Measurements from ENCODE around the gene SEMA3E.

GRCh38 chr7:83475420-83475819 lies 173.5 kb downstream of the SEMA3E start:
- TF ChIP-seq, protein P1, sequence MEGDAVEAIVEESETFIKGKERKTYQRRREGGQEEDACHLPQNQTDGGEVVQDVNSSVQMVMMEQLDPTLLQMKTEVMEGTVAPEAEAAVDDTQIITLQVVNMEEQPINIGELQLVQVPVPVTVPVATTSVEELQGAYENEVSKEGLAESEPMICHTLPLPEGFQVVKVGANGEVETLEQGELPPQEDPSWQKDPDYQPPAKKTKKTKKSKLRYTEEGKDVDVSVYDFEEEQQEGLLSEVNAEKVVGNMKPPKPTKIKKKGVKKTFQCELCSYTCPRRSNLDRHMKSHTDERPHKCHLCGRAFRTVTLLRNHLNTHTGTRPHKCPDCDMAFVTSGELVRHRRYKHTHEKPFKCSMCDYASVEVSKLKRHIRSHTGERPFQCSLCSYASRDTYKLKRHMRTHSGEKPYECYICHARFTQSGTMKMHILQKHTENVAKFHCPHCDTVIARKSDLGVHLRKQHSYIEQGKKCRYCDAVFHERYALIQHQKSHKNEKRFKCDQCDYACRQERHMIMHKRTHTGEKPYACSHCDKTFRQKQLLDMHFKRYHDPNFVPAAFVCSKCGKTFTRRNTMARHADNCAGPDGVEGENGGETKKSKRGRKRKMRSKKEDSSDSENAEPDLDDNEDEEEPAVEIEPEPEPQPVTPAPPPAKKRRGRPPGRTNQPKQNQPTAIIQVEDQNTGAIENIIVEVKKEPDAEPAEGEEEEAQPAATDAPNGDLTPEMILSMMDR (IDR thresholded peaks at IDR 0.05): no peak
- no peak for TF ChIP-seq POLR2A (IDR thresholded peaks at IDR 0.05)
- TF ChIP-seq POLR2AphosphoS5 (IDR thresholded peaks at IDR 0.05): no peak
- TF ChIP-seq EP300 (IDR thresholded peaks at IDR 0.05): no peak
